Parathyroid adenoma (tissue), 2 donors: Measurements from ENCODE around the gene SLC1A1.
"Not testable (repeated sequence)": the region's sequence is repeated elsewhere in the genome, so short reads cannot be mapped to it uniquely, and the experiment has no call there.

Source experiments
- H2AFZ ChIP-seq: fragments of 300-600 bp; sonication (generic); one replicate; pipeline ENCODE4 v1.7.0; 2017; ENCODE audit warnings: antibody characterized with exemption, mild to moderate bottlenecking
- H3K27ac ChIP-seq: fragments of 300-600 bp; sonication (generic); one replicate; pipeline ENCODE4 v1.7.0; 2017
- H3K27me3 ChIP-seq: fragments of 300-600 bp; sonication (generic); one replicate; pipeline ENCODE4 v1.7.0; 2017; ENCODE audit warnings: low read length; ENCODE audit not compliant: control insufficient read depth, insufficient read depth
- H3K36me3 ChIP-seq: fragments of 300-600 bp; sonication (generic); one replicate; pipeline ENCODE4 v1.7.0; 2017; ENCODE audit warnings: low read length; ENCODE audit not compliant: control insufficient read depth, insufficient read depth
- H3K4me1 ChIP-seq: fragments of 300-600 bp; sonication (generic); one replicate; pipeline ENCODE4 v1.7.0; 2017; ENCODE audit warnings: control low read depth
- H3K4me2 ChIP-seq: fragments of 300-600 bp; sonication (generic); one replicate; pipeline ENCODE4 v1.7.0; 2017; ENCODE audit warnings: low read length
- H3K4me3 ChIP-seq: fragments of 300-600 bp; sonication (generic); one replicate; pipeline ENCODE4 v1.7.0; 2017; ENCODE audit warnings: low read depth, low read length
- H3K79me2 ChIP-seq: fragments of 300-600 bp; sonication (generic); one replicate; pipeline ENCODE4 v1.7.0; 2017; ENCODE audit warnings: control low read depth
- H3K9ac ChIP-seq: fragments of 300-600 bp; sonication (generic); one replicate; pipeline ENCODE4 v1.7.0; 2017; ENCODE audit warnings: mild to moderate bottlenecking
- H3K9me3 ChIP-seq: fragments of 300-600 bp; sonication (generic); one replicate; pipeline ENCODE4 v1.7.0; 2017; ENCODE audit warnings: low read length; ENCODE audit not compliant: control insufficient read depth
- TF ChIP-seq, protein P1 (sequence below): fragments of 300-600 bp; sonication (generic); IDR thresholded peaks from one replicate; pipeline ENCODE4 v1.7.0; 2017; ENCODE audit warnings: antibody characterized with exemption, mild to moderate bottlenecking
- donor health status: primary hyperparathyroidism.

Gene SLC1A1

GRCh38 chr9:4538621-4539020 lies 48.4 kb downstream of the SLC1A1 start:
- H3K36me3 ChIP-seq: no peaks in the 10 kb centered on the region
- H3K4me1 ChIP-seq: no peaks in the 10 kb centered on the region
- H3K27me3 ChIP-seq: no peaks in the 10 kb centered on the region
- H3K4me3 ChIP-seq: no peak overlapping the region
- no peak overlapping the region for H3K4me2 ChIP-seq
- no peaks in the 10 kb centered on the region for H3K9me3 ChIP-seq
- H3K9ac ChIP-seq: no peak overlapping the region
- TF ChIP-seq, protein P1, sequence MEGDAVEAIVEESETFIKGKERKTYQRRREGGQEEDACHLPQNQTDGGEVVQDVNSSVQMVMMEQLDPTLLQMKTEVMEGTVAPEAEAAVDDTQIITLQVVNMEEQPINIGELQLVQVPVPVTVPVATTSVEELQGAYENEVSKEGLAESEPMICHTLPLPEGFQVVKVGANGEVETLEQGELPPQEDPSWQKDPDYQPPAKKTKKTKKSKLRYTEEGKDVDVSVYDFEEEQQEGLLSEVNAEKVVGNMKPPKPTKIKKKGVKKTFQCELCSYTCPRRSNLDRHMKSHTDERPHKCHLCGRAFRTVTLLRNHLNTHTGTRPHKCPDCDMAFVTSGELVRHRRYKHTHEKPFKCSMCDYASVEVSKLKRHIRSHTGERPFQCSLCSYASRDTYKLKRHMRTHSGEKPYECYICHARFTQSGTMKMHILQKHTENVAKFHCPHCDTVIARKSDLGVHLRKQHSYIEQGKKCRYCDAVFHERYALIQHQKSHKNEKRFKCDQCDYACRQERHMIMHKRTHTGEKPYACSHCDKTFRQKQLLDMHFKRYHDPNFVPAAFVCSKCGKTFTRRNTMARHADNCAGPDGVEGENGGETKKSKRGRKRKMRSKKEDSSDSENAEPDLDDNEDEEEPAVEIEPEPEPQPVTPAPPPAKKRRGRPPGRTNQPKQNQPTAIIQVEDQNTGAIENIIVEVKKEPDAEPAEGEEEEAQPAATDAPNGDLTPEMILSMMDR: no peak
- no peaks in the 10 kb centered on the region for H3K79me2 ChIP-seq
- H2AFZ ChIP-seq: no peak overlapping the region
- no peak overlapping the region for H3K27ac ChIP-seq

DNA sequence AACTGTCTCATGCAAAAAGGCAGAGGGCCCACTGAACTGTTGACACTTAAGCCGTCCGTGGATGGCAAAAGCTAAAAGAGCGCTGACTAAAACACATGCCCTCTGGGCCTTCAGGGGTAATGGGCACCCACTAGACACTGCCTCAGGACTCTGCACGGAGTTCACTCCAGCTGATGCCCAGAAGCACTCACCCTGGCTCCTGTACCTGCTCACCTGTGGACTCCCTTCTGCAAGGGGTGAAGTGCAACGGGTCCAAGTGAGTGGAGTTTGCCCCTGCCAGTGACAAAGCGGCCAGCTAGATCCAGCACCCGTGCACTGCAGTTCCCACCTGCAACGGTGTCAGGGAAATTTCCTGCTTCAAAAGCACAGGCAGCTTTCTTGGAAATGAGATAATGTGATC lies 50.2 kb downstream of the SLC1A1 start:
- Histone ChIP-seq H3K27me3 (no peaks in the 10 kb centered on the region), H3K36me3 (no peaks in the 10 kb centered on the region), H3K9ac (no peak overlapping the region), H3K9me3 (no peaks in the 10 kb centered on the region), H3K27ac (no peak overlapping the region), H3K4me3 (no peak overlapping the region), H3K4me2 (no peak overlapping the region), H3K79me2 (no peaks in the 10 kb centered on the region), H3K4me1 (no peaks in the 10 kb centered on the region), H2AFZ (no peak overlapping the region)
- TF ChIP-seq, protein P1: no peak

DNA sequence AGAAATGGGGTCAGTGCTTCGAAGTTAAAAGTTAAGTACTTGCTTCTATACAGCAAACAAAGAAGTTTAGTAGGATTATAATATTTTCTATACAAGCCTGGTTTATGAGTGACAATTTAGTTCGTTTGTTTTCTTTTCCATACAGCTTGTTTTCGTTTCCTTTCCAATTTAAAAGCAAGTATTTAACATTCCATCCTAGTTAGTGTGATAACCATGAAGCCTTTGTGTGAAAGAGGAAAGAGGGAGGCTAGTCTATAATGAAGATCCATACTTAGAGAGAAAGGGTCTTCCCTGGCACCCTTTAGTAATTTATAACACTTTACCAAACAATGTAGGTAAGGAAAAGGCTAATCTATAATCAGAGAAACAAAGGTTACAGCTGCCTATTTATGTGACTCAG lies 51.0 kb downstream of the SLC1A1 start:
- H3K4me1 ChIP-seq: no peaks in the 10 kb centered on the region
- no peak overlapping the region for H3K4me2 ChIP-seq
- H3K79me2 ChIP-seq: no peaks in the 10 kb centered on the region
- no peaks in the 10 kb centered on the region for H3K27me3 ChIP-seq
- no peaks in the 10 kb centered on the region for H3K36me3 ChIP-seq
- no peak overlapping the region for H3K9ac ChIP-seq
- TF ChIP-seq, protein P1: no peak
- H3K9me3 ChIP-seq: no peaks in the 10 kb centered on the region
- no peak overlapping the region for H3K4me3 ChIP-seq
- H2AFZ ChIP-seq: no peak overlapping the region
- no peak overlapping the region for H3K27ac ChIP-seq

GRCh38 chr9:4541856-4542255 lies 51.6 kb downstream of the SLC1A1 start:
- no peaks in the 10 kb centered on the region for H3K4me1 ChIP-seq
- no peaks in the 10 kb centered on the region for H3K79me2 ChIP-seq
- H2AFZ ChIP-seq: no peak overlapping the region
- no peaks in the 10 kb centered on the region for H3K27me3 ChIP-seq
- H3K36me3 ChIP-seq: no peaks in the 10 kb centered on the region
- TF ChIP-seq, protein P1: no peak
- no peak overlapping the region for H3K9ac ChIP-seq
- H3K4me2 ChIP-seq: no peak overlapping the region
- no peak overlapping the region for H3K27ac ChIP-seq
- no peak overlapping the region for H3K4me3 ChIP-seq
- no peaks in the 10 kb centered on the region for H3K9me3 ChIP-seq

GRCh38 chr9:4544714-4545113 lies 54.4 kb downstream of the SLC1A1 start:
- not testable (repeated sequence) for H3K27ac ChIP-seq, H3K9ac ChIP-seq, H3K36me3 ChIP-seq, H3K27me3 ChIP-seq, H2AFZ ChIP-seq, H3K4me2 ChIP-seq, H3K4me3 ChIP-seq, H3K9me3 ChIP-seq, H3K4me1 ChIP-seq, H3K79me2 ChIP-seq
